ENCODE measurements around the gene DCAF5.

The DCAF5 gene

GRCh38 chr14:69156224-69156623 lies 3.3 kb upstream of the DCAF5 start:
- no peak for TF ChIP-seq CTCF (IDR thresholded peaks at IDR 0.05)
- Histone ChIP-seq H3K4me3 (no peak overlapping the region), H3K27ac (no peak overlapping the region)
- DNase-seq (ENCODE audit: low spot score), result no peak

- peak overlapping the region in 1 of 2 donors; percentile 4 for H3K27ac ChIP-seq
- no peak for TF ChIP-seq CTCF (IDR thresholded peaks at IDR 0.05)
- no peak overlapping the region for H3K4me3 ChIP-seq
- no peak for DNase-seq (ENCODE audit: low spot score)
Observed at GRCh38 chr14:69154779-69155178, 1.9 kb upstream of the DCAF5 start.

GRCh38 chr14:69153873-69154270 lies 953 bp upstream of the DCAF5 start:
- TF ChIP-seq CTCF (IDR thresholded peaks at IDR 0.05), result no peak
- H3K4me3 ChIP-seq, result peak overlapping the region; percentile 83
- DNase-seq (ENCODE audit: low spot score), result no peak
- peak overlapping the region; percentile 93 for H3K27ac ChIP-seq

GRCh38 chr14:69153152-69153872 lies 393 bp upstream of the DCAF5 start:
- Histone ChIP-seq H3K4me3 (peak overlapping the region; percentile 83), H3K27ac (peak overlapping the region; percentile 93)
- DNase-seq (ENCODE audit: low spot score), result no peak
- TF ChIP-seq CTCF (IDR thresholded peaks at IDR 0.05), result no peak

GRCh38 chr14:69152181-69152901 lies 578 bp downstream of the DCAF5 start:
- H3K27ac ChIP-seq, result peak overlapping the region; percentile 93
- DNase-seq (ENCODE audit: low spot score), result no peak

GRCh38 chr14:69151458-69152180 lies 1.3 kb downstream of the DCAF5 start:
- DNase-seq (ENCODE audit: low spot score), result peak; percentile 83
- Histone ChIP-seq H3K27ac (peak overlapping the region; percentile 93), H3K4me3 (peak overlapping the region; percentile 83)
- peak; percentile 45 for TF ChIP-seq CTCF (IDR thresholded peaks at IDR 0.05)

More at GRCh38 chr14:69152181-69152901, 578 bp downstream of the DCAF5 start:
- H3K4me3 ChIP-seq, result peak overlapping the region; percentile 83
- TF ChIP-seq CTCF (IDR thresholded peaks at IDR 0.05), result no peak

Measured in coronary artery (tissue), 2 donors.